Dendritic cell treated with granulocyte-macrophage colony-stimulating factor and Interleukin-4, amounts not matched to agents 40 ng/mL and 50 ng/mL, for 4 days (primary cell): ENCODE results near the gene IL18RAP.

Experiments used
- H3K27ac Mint-ChIP-seq: one replicate; pipeline ENCODE4 v1.8.0; 2022; ENCODE audit warnings: mild to moderate bottlenecking, mixed read lengths
- H3K27me3 Mint-ChIP-seq: one replicate; pipeline ENCODE4 v1.8.0; 2022; ENCODE audit warnings: mild to moderate bottlenecking, mixed read lengths
- H3K36me3 Mint-ChIP-seq: one replicate; pipeline ENCODE4 v1.8.0; 2022; ENCODE audit warnings: low read depth, mixed read lengths
- H3K4me1 Mint-ChIP-seq: one replicate; pipeline ENCODE4 v1.8.0; 2022; ENCODE audit warnings: low read depth, mixed read lengths
- H3K4me3 Mint-ChIP-seq: one replicate; pipeline ENCODE4 v1.8.0; 2022; ENCODE audit warnings: mild to moderate bottlenecking, moderate library complexity, mixed read lengths
- H3K9me3 Mint-ChIP-seq: one replicate; pipeline ENCODE4 v1.8.0; 2022; ENCODE audit warnings: mixed read lengths
- intact Hi-C: fragments of 100-400 bp; cut with micrococcal nuclease; formaldehyde crosslinking; loops from one replicate; pipeline ENCODE4 v1.15.0; 2022

The IL18RAP gene

DNA sequence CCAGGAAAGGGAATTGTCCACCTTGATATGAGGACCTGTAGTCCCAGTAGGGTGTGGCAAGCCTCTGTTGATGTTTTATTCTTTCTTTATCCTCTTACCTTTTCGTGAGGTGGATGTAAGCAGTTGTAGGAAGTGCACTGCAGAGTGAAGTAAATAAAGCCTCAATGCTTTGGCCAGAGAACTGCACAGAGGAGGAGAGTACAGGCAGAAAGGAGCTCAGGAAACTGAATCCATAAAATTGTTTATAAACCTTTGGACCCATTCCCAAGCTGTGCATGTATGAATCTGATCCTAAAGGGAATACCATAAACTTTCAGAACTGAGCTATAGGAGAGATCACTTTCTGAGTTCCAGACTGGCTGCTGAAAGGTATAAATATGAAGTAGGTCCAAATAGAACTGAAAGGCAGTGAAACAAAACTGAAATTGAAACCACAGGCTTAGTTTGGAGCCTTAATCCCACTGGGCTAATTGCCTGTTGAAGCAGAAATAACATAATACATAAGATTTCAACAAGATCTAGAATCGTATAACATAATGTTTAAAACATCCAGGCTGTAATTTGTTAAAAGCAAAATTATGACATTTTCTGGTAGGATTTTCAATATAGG lies 32.2 kb downstream of the IL18RAP start:
- H3K4me1 Mint-ChIP-seq = no peaks in the 10 kb centered on the region
- H3K27ac Mint-ChIP-seq = no peak overlapping the region
- H3K4me3 Mint-ChIP-seq = no peak overlapping the region
- no peaks in the 10 kb centered on the region for H3K9me3 Mint-ChIP-seq
- intact Hi-C loops = no loop called here
- peaks cover 2% of the 10 kb centered on the region for H3K27me3 Mint-ChIP-seq
- no peaks in the 10 kb centered on the region for H3K36me3 Mint-ChIP-seq

- intact Hi-C loops = no loop called here
- H3K27me3 Mint-ChIP-seq = peaks cover 10% of the 10 kb centered on the region
- no peaks in the 10 kb centered on the region for H3K4me1 Mint-ChIP-seq
- H3K36me3 Mint-ChIP-seq = no peaks in the 10 kb centered on the region
- H3K27ac Mint-ChIP-seq = no peak overlapping the region
- H3K4me3 Mint-ChIP-seq = no peak overlapping the region
- no peaks in the 10 kb centered on the region for H3K9me3 Mint-ChIP-seq
These were observed 37.5 kb downstream of the IL18RAP start for GRCh38 chr2:102460467-102460866.

DNA sequence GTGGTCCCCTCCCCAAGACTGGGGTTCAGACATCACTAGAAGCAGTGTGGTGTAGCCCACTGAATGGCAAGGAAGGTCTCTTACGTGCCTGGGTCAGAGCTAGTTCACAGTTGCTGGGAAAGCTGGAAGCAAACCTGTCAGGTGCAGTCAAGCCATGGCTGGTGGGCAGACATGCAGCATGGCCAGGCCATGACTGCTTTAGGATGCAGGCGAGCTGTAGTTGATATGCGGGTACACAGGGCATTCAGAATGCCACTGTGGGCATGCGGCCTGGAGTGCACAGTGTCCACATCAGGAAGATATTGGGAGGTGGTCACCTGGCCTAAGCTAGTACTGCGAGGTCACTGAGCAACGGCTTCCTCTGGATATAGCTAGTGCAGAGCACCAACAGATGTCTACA lies 38.2 kb downstream of the IL18RAP start:
- no peak overlapping the region for H3K27ac Mint-ChIP-seq
- H3K4me1 Mint-ChIP-seq = no peaks in the 10 kb centered on the region
- H3K36me3 Mint-ChIP-seq = no peaks in the 10 kb centered on the region
- H3K4me3 Mint-ChIP-seq = no peak overlapping the region
- peaks cover 10% of the 10 kb centered on the region for H3K27me3 Mint-ChIP-seq
- no peaks in the 10 kb centered on the region for H3K9me3 Mint-ChIP-seq
- intact Hi-C loops = no loop called here

- no peaks in the 10 kb centered on the region for H3K36me3 Mint-ChIP-seq
- intact Hi-C loops = no loop called here
- no peak overlapping the region for H3K4me3 Mint-ChIP-seq
- H3K27ac Mint-ChIP-seq = no peak overlapping the region
- no peaks in the 10 kb centered on the region for H3K4me1 Mint-ChIP-seq
- H3K9me3 Mint-ChIP-seq = no peaks in the 10 kb centered on the region
- H3K27me3 Mint-ChIP-seq = peaks cover 13% of the 10 kb centered on the region
These were observed 40.2 kb downstream of the IL18RAP start for GRCh38 chr2:102463160-102463559.

DNA sequence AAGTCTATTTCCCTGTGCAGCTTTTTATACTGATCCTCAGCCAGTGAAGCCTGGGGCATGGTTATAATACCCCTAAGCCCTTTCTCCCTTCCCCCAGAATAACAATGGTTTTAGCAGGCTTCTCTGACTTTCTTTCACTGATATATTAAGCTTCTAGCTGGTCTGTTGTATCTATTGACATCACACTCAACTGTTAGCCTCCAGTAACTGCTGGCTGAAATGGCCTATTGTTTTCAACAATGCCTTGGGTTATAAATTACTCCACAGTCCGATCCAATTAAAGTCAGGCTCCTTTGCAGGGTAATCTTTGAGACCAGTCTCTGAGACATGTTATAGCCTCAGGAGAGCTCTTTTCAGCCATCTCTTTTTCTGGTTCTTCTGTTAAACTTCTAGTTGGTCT lies 47.2 kb downstream of the IL18RAP start:
- H3K27me3 Mint-ChIP-seq = peaks cover 12% of the 10 kb centered on the region
- peaks cover 13% of the 10 kb centered on the region for H3K9me3 Mint-ChIP-seq
- intact Hi-C loops = loop anchor here (5.0 kb wide), 2 partner anchors 52 to 232 kb away; no protein-coding TSS in a partner anchor
- H3K27ac Mint-ChIP-seq = no peak overlapping the region
- H3K4me1 Mint-ChIP-seq = no peaks in the 10 kb centered on the region
- no peaks in the 10 kb centered on the region for H3K36me3 Mint-ChIP-seq
- H3K4me3 Mint-ChIP-seq = no peak overlapping the region

DNA sequence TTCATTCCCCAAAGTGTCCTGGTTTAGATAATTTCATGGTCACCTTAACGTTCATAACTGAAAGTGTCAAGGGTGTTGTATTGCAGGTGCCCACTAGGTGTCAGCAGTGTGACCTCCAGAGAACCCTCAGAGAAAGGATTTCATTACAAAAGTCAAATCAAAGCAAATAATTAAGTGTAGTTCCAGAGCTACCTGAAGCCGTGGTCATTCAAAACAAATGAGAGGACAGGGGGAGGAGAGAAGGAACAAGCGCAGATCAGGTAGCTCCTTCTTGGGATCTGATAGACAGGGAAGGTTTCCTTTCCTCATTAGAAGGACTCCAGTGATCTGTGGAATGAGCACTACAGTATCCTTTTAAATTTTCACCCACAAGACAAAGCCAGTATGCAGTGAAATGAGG lies 50.1 kb downstream of the IL18RAP start, which contains the start of gene SLC9A4:
Gene SLC9A4, plus strand, starts transcription at position 207 of the 400 bp plus-strand sequence. CDS start 534 bp downstream, outside the sequence.
- intact Hi-C loops = loop anchor here (1.0 to 5.0 kb wide), 4 partner anchors 49 to 229 kb away; no protein-coding TSS in a partner anchor
- no peak within 1 kb of the TSS for H3K4me3 Mint-ChIP-seq
- H3K27ac Mint-ChIP-seq = no peak within 1 kb of the TSS
- H3K9me3 Mint-ChIP-seq = peaks cover 13% of the 10 kb centered on the region
- no peaks in the 10 kb centered on the region for H3K36me3 Mint-ChIP-seq
- H3K27me3 Mint-ChIP-seq = peaks cover 23% of the 10 kb centered on the region
- H3K4me1 Mint-ChIP-seq = no peaks in the 10 kb centered on the region

DNA sequence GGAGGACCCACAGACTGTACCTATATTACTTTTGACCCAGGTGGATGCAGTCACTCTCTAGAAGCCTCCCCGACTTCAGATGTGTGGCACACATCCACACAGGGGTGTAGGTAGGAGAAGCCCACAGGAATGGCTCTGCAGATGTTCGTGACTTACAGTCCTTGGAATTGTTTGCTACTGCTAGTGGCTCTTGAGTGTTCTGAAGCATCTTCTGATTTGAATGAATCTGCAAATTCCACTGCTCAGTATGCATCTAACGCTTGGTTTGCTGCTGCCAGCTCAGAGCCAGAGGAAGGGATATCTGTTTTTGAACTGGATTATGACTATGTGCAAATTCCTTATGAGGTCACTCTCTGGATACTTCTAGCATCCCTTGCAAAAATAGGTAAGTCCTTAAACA lies 50.7 kb downstream of the IL18RAP start:
- intact Hi-C loops = loop anchor here (1.0 to 5.0 kb wide), 4 partner anchors 49 to 229 kb away; no protein-coding TSS in a partner anchor
- H3K4me1 Mint-ChIP-seq = no peaks in the 10 kb centered on the region
- H3K27ac Mint-ChIP-seq = no peak overlapping the region
- peaks cover 13% of the 10 kb centered on the region for H3K9me3 Mint-ChIP-seq
- peaks cover 21% of the 10 kb centered on the region for H3K27me3 Mint-ChIP-seq
- no peaks in the 10 kb centered on the region for H3K36me3 Mint-ChIP-seq
- no peak overlapping the region for H3K4me3 Mint-ChIP-seq

DNA sequence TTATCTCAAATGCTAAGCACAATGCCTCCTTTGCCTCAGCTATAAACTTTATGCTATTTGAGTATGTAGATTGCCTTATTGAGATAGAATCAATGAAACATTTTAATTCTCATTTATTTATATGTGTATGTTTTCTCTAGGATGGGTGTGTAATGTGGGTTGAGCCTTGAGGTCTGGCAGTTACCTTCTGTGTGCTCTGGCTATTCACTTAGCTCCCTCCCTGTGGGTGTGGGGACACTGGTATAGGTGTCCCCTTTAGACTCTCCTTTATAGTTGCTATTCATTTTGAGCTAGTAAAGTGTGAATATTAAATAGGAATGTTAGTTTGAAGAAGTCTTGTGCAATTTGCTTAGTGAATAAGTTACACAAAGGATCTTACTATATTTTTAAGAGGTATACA lies 51.8 kb downstream of the IL18RAP start:
- no peak overlapping the region for H3K4me3 Mint-ChIP-seq
- H3K4me1 Mint-ChIP-seq = no peaks in the 10 kb centered on the region
- peaks cover 7% of the 10 kb centered on the region for H3K9me3 Mint-ChIP-seq
- H3K27ac Mint-ChIP-seq = no peak overlapping the region
- peaks cover 22% of the 10 kb centered on the region for H3K27me3 Mint-ChIP-seq
- no peaks in the 10 kb centered on the region for H3K36me3 Mint-ChIP-seq
- intact Hi-C loops = loop anchor here (5.0 kb wide), 2 partner anchors 48 to 228 kb away; no protein-coding TSS in a partner anchor

DNA sequence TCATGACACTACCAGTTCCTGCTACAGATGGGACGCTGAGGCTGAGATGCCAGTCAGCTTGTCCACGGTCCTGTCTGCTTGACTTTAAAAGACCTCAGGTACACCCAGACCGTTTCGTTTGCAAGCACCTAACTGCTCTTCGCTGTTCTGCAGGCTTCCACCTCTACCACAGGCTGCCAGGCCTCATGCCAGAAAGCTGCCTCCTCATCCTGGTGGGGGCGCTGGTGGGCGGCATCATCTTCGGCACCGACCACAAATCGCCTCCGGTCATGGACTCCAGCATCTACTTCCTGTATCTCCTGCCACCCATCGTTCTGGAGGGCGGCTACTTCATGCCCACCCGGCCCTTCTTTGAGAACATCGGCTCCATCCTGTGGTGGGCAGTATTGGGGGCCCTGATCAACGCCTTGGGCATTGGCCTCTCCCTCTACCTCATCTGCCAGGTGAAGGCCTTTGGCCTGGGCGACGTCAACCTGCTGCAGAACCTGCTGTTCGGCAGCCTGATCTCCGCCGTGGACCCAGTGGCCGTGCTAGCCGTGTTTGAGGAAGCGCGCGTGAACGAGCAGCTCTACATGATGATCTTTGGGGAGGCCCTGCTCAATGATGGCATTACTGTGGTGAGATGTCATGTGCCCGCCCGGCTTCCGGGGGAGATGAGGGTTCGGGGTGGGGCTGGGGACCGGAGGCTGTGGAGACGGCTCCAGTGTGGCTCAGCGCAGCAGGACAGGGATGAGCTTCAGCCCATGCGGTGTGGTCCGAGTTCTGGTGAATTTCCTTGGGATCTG lies 55.9 kb downstream of the IL18RAP start:
- Mint-ChIP-seq H3K36me3 (no peaks in the 10 kb centered on the region), H3K27me3 (peaks cover 18% of the 10 kb centered on the region), H3K4me1 (no peaks in the 10 kb centered on the region), H3K27ac (no peak overlapping the region), H3K9me3 (no peaks in the 10 kb centered on the region), H3K4me3 (no peak overlapping the region)
- intact Hi-C loops = no loop called here

DNA sequence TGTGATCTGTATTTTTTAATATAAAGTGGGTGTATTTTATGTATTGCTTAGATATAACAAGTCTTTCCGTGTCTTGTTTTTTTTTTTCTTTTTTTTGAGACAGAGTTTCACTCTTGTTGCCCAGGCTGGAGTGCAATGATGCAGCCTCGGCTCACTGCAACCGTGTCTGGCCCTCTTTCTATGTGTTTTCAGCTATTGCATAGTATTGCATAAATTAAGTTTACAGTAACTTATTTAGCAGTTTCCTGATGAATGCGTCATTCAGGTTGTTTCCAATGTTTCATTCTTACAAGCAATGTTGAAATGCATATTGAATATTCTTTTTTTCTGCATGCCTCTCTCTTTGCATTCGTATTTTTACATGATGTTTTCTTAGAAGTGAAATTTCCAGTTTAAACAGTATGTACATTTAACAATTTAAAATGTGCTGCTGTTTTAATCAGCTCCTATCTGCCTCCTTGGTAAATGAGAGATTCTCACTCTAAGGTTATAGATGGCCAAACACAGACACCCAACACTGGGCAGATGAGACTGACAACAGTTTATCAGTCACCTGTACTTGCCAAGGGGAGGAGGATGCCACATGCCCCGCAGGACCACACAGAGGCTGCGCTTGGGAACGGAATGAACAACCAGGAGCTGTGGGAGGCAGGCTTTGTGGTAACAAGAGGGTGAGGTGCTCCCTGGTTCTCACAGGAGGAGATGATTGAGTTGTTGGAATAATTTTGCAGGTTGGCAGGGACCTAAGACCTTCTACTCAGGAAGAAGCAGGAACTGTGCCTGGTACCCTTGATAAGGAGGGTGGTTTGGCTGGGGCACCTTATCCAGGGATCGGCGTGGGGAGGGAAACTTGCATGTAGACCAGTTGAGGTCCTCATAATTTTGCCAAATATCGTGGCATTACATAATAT lies 57.6 kb downstream of the IL18RAP start:
- no peaks in the 10 kb centered on the region for H3K36me3 Mint-ChIP-seq
- intact Hi-C loops = no loop called here
- no peaks in the 10 kb centered on the region for H3K9me3 Mint-ChIP-seq
- no peak overlapping the region for H3K4me3 Mint-ChIP-seq
- no peak overlapping the region for H3K27ac Mint-ChIP-seq
- H3K27me3 Mint-ChIP-seq = peaks cover 27% of the 10 kb centered on the region
- no peaks in the 10 kb centered on the region for H3K4me1 Mint-ChIP-seq

DNA sequence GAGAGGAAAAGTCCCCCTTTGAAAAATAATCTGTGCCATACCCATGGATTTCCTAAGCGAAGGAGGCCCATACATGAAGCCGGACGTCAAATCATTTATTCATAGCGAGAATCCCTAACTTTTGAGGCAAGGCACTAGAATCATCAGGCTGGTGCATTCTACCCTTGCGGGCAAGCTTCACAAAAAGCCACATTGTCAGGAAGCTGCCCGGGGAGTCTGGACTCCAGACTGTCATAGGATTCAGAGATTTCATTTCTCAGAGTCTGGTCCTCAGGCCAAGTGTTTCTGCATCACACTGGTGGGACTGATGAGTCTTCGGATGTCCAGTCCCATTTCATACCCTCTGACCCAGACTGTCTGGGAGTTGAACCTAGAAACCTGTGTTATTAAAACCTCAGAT lies 59.0 kb downstream of the IL18RAP start:
- Mint-ChIP-seq H3K27me3 (peaks cover 36% of the 10 kb centered on the region), H3K36me3 (no peaks in the 10 kb centered on the region), H3K9me3 (no peaks in the 10 kb centered on the region), H3K4me3 (no peak overlapping the region), H3K4me1 (peaks cover under 1% of the 10 kb centered on the region), H3K27ac (no peak overlapping the region)
- intact Hi-C loops = no loop called here

DNA sequence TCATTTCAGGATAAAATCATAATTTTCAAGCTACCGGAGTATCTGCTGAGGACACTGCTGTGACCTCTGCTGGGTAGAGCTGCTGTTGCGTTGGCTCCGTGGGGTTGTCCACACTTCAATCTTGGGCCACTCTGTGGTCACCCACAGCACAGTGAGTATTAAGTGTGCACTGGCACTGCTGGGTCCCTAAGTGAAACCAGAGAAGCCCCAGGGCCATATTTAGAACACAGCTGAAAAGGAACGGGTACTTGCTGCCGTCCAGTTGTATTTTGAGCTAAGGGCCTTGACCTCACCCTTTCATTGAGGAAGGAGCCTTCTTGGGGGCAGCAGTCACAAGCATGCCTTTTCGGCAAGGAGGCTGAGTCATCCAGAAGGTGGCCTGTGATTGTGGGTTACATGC lies 60.1 kb downstream of the IL18RAP start:
- Mint-ChIP-seq H3K4me1 (peaks cover 13% of the 10 kb centered on the region), H3K36me3 (no peaks in the 10 kb centered on the region), H3K27ac (no peak overlapping the region), H3K27me3 (peaks cover 35% of the 10 kb centered on the region), H3K9me3 (no peaks in the 10 kb centered on the region), H3K4me3 (no peak overlapping the region)
- intact Hi-C loops = no loop called here

DNA sequence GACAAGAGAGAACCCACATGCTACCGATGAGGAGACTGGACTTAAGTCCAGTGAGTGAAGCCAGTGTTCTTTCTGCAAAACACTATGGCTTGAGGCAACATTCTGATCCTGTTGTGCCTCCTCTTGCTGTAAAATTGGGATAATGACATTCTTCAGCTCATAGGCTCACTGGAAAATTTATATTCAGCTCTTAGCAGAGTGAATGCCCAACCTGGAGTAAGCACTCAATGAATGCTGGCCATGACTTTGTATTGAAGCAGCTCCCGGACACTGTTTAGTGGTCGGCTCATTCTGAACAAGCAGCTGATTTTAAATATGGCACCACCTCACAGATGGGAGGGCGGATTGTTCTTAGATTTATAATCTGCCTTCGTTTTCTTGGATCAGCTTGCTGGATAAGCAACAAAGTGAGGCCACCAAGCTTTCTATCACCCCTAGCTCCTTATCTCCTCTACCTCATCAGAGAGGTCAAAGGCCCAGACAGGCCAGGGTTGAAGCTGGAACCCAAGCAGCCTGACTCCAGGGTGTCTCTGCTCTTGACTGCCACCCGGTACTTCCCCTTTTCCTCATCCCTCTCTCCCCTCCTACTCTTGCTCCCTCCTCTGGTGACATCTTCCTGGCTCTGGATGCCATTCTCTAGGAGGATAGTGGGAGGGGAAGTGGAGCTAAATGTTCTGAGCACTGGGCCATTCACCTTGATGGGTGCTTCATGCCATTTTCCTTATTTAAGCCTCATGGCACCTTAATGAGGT lies 61.5 kb downstream of the IL18RAP start:
- Mint-ChIP-seq H3K4me1 (peaks cover 21% of the 10 kb centered on the region), H3K4me3 (no peak overlapping the region), H3K36me3 (no peaks in the 10 kb centered on the region), H3K27ac (no peak overlapping the region), H3K27me3 (peaks cover 42% of the 10 kb centered on the region), H3K9me3 (no peaks in the 10 kb centered on the region)
- intact Hi-C loops = no loop called here
